ENCODE data around the gene NOP53.

- TF ChIP-seq CTCF (IDR thresholded peaks at IDR 0.05) (no peak), POLR2A (IDR thresholded peaks at IDR 0.05) (no peak), POLR2AphosphoS5 (IDR thresholded peaks at IDR 0.05) (no peak)
These were observed 11.2 kb downstream of the NOP53 start for GRCh38 chr19:47756627-47756929.
